DMS79 treated with DMSO at 0.1 percent for 48 hours (cell line): Measurements from ENCODE around the gene STON2.
A peak's percentile ranks its signal among the peaks of the same experiment; 100 is the strongest.
"Not testable (repeated sequence)": the region's sequence is repeated elsewhere in the genome, so short reads cannot be mapped to it uniquely, and the experiment has no call there.

Experiments
- DNase-seq: peaks from one replicate; lab custom pipeline; 2025; lab: John Stamatoyannopoulos, UW

STON2 gene

GRCh38 chr14:81265636-81266169 is 134.4 kb downstream of the STON2 start:
- no peak for DNase-seq

- DNase-seq = no peak
Measured at GRCh38 chr14:81264671-81265070, 135.5 kb downstream of the STON2 start.

- no peak for DNase-seq
Measured at GRCh38 chr14:81263777-81264410, 136.2 kb downstream of the STON2 start.

- no peak for DNase-seq
Measured at GRCh38 chr14:81261176-81261575, 138.9 kb downstream of the STON2 start.

GRCh38 chr14:81260732-81261131 is 139.4 kb downstream of the STON2 start:
- DNase-seq = no peak

GRCh38 chr14:81256289-81256960 is 143.7 kb downstream of the STON2 start:
- DNase-seq = no peak

- no peak for DNase-seq
Measured at GRCh38 chr14:81252278-81252677, 147.8 kb downstream of the STON2 start.

- no peak for DNase-seq
Measured at GRCh38 chr14:81247271-81247766, 152.8 kb downstream of the STON2 start.

GRCh38 chr14:81246461-81247270 is 153.5 kb downstream of the STON2 start:
- DNase-seq = no peak

- no peak for DNase-seq
Measured at GRCh38 chr14:81245771-81246170, 154.4 kb downstream of the STON2 start.

- DNase-seq = not testable (repeated sequence)
Measured at GRCh38 chr14:81244431-81244830, 155.7 kb downstream of the STON2 start.

- no peak for DNase-seq
Measured at GRCh38 chr14:81243499-81243898, 156.6 kb downstream of the STON2 start.

- not testable (repeated sequence) for DNase-seq
Measured at GRCh38 chr14:81236849-81237248, 163.3 kb downstream of the STON2 start.

- no peak for DNase-seq
Measured at GRCh38 chr14:81236138-81236537, 164.0 kb downstream of the STON2 start.

- DNase-seq = no peak
Measured at GRCh38 chr14:81235096-81235495, 165.0 kb downstream of the STON2 start.

- no peak for DNase-seq
Measured at GRCh38 chr14:81234278-81234677, 165.8 kb downstream of the STON2 start.

GRCh38 chr14:81233615-81234014 is 166.5 kb downstream of the STON2 start:
- DNase-seq = no peak

- no peak for DNase-seq
Measured at GRCh38 chr14:81231540-81231939, 168.6 kb downstream of the STON2 start.

GRCh38 chr14:81224222-81224621 is 175.9 kb downstream of the STON2 start:
- DNase-seq = no peak

- DNase-seq = not testable (repeated sequence)
Measured at GRCh38 chr14:81223788-81224187, 176.3 kb downstream of the STON2 start.

- peak; percentile 40 for DNase-seq
Measured at GRCh38 chr14:81222691-81223090, 177.4 kb downstream of the STON2 start.

GRCh38 chr14:81222126-81222525 is 178.0 kb downstream of the STON2 start:
- DNase-seq = peak; percentile 77
